ENCODE data around the gene VAT1L. TPM values are rescaled to one million over a fixed set of nuclear protein-coding genes. Genes with fewer than 3 reads are reported as not detected.
"Not testable (repeated sequence)": the region's sequence is repeated elsewhere in the genome, so short reads cannot be mapped to it uniquely, and the experiment has no call there.

VAT1L gene
- total and polyA plus RNA-seq, 8 donors = 0.61 to 5.1 (median 1.3) TPM; not detected in 2

GRCh38 chr16:77943801-77944200 is 155.4 kb downstream of the VAT1L start:
- intact Hi-C loops (cut with DNase I; ENCODE audit: low total_unique reads) = no loop called here
- WGBS, 5 donors = 54 to 64% (median 61%) methylated on average over 5 of the region's 5 CpGs
- DNase-seq = peak in 1 of 2 donors; percentile 55
- TF ChIP-seq CTCF (IDR thresholded peaks at IDR 0.05) (no peak), EP300 (IDR thresholded peaks at IDR 0.05) (no peak), POLR2A (IDR thresholded peaks at IDR 0.05) (no peak), POLR2AphosphoS5 (IDR thresholded peaks at IDR 0.05) (no peak)
- no peaks in the 10 kb centered on the region for H3K4me1 ChIP-seq
- H3K4me3 ChIP-seq = no peak overlapping the region
- no peak overlapping the region for H3K27ac ChIP-seq
- peaks cover 0 to 15% (median 0%) of the 10 kb centered on the region in 3 donors for H3K27me3 ChIP-seq
- H3K9me3 ChIP-seq = no peaks in the 10 kb centered on the region
- no peaks in the 10 kb centered on the region for H3K36me3 ChIP-seq

- H3K9me3 ChIP-seq = no peaks in the 10 kb centered on the region
- H3K4me1 ChIP-seq = no peaks in the 10 kb centered on the region
- H3K27ac ChIP-seq = no peak overlapping the region
- DNase-seq = no peak
- peaks cover 0 to 15% (median 0%) of the 10 kb centered on the region in 3 donors for H3K27me3 ChIP-seq
- WGBS, 5 donors = 72 to 93% (median 91%) methylated on average over 2 of the region's 2 CpGs
- intact Hi-C loops (cut with DNase I; ENCODE audit: low total_unique reads) = no loop called here
- TF ChIP-seq EP300 (IDR thresholded peaks at IDR 0.05) = no peak
- TF ChIP-seq CTCF (IDR thresholded peaks at IDR 0.05) = no peak
- TF ChIP-seq POLR2A (IDR thresholded peaks at IDR 0.05) = no peak
- no peak for TF ChIP-seq POLR2AphosphoS5 (IDR thresholded peaks at IDR 0.05)
- no peaks in the 10 kb centered on the region for H3K36me3 ChIP-seq
- no peak overlapping the region for H3K4me3 ChIP-seq
These were observed 156.3 kb downstream of the VAT1L start for GRCh38 chr16:77944631-77945030.

GRCh38 chr16:77945126-77945525 is 156.8 kb downstream of the VAT1L start:
- Histone ChIP-seq H3K9me3 (no peaks in the 10 kb centered on the region), H3K4me1 (no peaks in the 10 kb centered on the region), H3K4me3 (no peak overlapping the region), H3K27ac (no peak overlapping the region), H3K27me3 (peaks cover 0 to 15% (median 0%) of the 10 kb centered on the region in 3 donors), H3K36me3 (no peaks in the 10 kb centered on the region)
- intact Hi-C loops (cut with DNase I; ENCODE audit: low total_unique reads) = no loop called here
- WGBS, 5 donors = 82 to 91% (median 89%) methylated on average over 4 of the region's 4 CpGs
- no peak for DNase-seq
- TF ChIP-seq POLR2AphosphoS5 (IDR thresholded peaks at IDR 0.05) = no peak

- Histone ChIP-seq H3K27me3 (peaks cover 0 to 18% (median 0%) of the 10 kb centered on the region in 3 donors), H3K4me1 (no peaks in the 10 kb centered on the region), H3K27ac (no peak overlapping the region), H3K36me3 (no peaks in the 10 kb centered on the region), H3K4me3 (no peak overlapping the region), H3K9me3 (no peaks in the 10 kb centered on the region)
- intact Hi-C loops (cut with DNase I; ENCODE audit: low total_unique reads) = no loop called here
- 32 to 57% (median 46%) methylated on average over 4 of the region's 4 CpGs for WGBS, 5 donors
- TF ChIP-seq POLR2AphosphoS5 (IDR thresholded peaks at IDR 0.05) (no peak), CTCF (IDR thresholded peaks at IDR 0.05) (no peak), POLR2A (IDR thresholded peaks at IDR 0.05) (no peak), EP300 (IDR thresholded peaks at IDR 0.05) (no peak)
- DNase-seq = peak in 1 of 2 donors; percentile 50
These were observed 158.5 kb downstream of the VAT1L start for GRCh38 chr16:77946823-77947222.

GRCh38 chr16:77947590-77947989 is 159.2 kb downstream of the VAT1L start:
- WGBS, 5 donors = 81 to 92% (median 85%) methylated on average over 6 of the region's 6 CpGs
- H3K9me3 ChIP-seq; DNase-seq; H3K4me1 ChIP-seq; intact Hi-C loops (cut with DNase I; ENCODE audit: low total_unique reads); H3K27ac ChIP-seq; H3K36me3 ChIP-seq; H3K4me3 ChIP-seq: not testable (repeated sequence)
- H3K27me3 ChIP-seq = peaks cover 0 to 18% (median 0%) of the 10 kb centered on the region in 3 donors

Data from stomach (tissue), 9 donors.